Measurements from ENCODE around the gene EPC2.

DNA sequence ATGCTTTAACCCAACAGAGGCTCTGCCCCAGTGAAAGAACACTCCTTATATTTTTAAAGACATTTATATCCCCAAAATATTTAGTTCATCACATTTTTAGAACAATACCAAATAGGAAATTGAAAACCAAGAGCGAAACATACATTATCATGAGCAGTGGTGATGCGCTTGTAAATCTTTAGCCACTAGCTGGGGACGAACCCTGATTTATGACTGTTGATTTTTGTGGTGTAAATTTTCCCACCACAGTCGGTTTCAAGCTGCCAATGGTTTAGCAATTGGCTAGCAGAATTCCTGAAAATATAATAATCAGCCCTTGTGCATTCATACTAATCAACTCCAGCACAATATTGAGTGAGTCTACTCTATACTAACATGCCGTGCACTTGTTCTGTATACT lies 27.3 kb upstream of the EPC2 start:
- no peak for TF ChIP-seq GABPA (IDR thresholded peaks at IDR 0.05; ENCODE audit: low read depth)
- TF ChIP-seq, protein P1, sequence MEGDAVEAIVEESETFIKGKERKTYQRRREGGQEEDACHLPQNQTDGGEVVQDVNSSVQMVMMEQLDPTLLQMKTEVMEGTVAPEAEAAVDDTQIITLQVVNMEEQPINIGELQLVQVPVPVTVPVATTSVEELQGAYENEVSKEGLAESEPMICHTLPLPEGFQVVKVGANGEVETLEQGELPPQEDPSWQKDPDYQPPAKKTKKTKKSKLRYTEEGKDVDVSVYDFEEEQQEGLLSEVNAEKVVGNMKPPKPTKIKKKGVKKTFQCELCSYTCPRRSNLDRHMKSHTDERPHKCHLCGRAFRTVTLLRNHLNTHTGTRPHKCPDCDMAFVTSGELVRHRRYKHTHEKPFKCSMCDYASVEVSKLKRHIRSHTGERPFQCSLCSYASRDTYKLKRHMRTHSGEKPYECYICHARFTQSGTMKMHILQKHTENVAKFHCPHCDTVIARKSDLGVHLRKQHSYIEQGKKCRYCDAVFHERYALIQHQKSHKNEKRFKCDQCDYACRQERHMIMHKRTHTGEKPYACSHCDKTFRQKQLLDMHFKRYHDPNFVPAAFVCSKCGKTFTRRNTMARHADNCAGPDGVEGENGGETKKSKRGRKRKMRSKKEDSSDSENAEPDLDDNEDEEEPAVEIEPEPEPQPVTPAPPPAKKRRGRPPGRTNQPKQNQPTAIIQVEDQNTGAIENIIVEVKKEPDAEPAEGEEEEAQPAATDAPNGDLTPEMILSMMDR (IDR thresholded peaks at IDR 0.05) = no peak
- TF ChIP-seq NFIC (IDR thresholded peaks at IDR 0.05; ENCODE audit: borderline replicate concordance) = no peak
- TF ChIP-seq GATA2 (CRISPR knock-in tag; IDR thresholded peaks at IDR 0.05) = no peak
- TF ChIP-seq EP300 (IDR thresholded peaks at IDR 0.05; ENCODE audit: borderline replicate concordance in 1 of 2, low read depth in 1 of 2, low read length in 1 of 2) = no peak
- no peak for TF ChIP-seq YY1 (IDR thresholded peaks at IDR 0.05; ENCODE audit: low read depth)
- TF ChIP-seq SMC3 (IDR thresholded peaks at IDR 0.05; ENCODE audit: low read depth, low read length) = no peak
- no peak for TF ChIP-seq FOXM1 (IDR thresholded peaks at IDR 0.05; ENCODE audit: low read depth)
